ENCODE results near the gene ASIC1.

ASIC1 gene

DNA sequence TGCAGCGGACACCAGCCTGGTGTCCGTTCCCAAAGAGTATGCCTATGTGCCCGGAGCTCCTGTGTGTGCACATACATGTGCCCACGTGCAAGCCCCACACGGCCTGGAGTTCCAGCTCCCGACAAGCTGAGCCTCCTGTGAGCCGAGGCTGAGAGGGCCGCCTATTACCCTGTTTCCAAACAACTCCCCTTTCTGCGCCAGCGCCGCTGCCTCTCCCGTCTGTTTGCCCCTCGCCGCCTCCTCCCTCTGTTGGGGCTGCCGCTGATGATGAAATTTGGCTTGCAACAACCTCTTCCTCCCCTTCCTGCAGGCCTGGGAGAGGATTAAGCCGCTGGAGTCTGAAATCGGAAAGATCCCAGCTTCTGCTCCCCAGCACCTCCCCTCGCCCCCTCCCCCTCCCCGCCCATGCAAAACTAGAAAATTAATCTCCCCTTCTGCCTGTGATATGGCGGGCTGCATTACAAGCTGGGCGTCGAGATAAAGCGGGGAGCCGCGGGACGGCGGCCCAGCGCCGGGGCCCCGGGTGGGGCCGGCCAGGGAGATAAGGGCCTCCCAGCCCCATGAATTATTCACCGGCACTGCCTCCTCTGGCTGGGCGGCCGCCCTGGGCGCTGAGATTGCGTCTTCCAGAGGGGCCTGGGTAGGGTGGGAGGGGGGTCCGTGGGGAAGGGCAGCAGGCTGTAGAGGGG lies 6.8 kb upstream of the ASIC1 start:
- H3K4me2 ChIP-seq = no peak overlapping the region

DNA sequence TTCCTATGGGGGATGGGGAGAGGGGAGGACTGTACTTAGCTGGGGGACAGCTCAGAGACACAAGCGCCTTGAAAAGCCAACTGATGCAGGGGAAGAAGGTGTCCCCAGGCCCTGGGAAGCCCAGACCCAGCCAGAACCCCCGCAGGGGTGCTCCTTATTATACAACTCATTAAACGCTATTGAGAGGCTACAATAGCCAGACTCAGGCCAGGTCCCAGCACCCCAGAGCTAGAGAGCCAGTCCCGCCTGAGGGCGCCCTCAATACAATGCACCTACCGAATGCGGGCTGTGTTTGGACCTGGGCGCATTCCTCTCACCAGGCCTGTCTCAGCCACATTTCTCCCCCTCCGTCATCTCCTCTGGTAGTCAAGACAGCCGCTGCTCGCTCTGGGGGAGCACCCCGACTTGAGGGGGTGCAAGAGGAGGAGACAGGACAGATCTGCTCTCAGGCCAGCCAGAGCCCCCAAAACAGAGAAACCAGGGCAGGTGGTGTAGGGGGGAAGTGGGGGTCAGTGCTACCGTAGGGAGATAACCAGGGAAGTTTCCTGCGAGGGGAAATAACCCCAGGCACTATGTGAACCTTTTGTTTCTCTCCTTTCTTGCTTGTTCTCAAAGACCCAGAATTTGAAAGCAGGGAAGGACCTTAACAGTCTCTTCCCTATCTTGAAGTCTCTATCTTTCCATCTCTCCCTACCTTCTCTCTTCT lies 6.1 kb upstream of the ASIC1 start:
- Histone ChIP-seq H4K20me1 (ENCODE audit: insufficient read depth) (no peaks in the 10 kb centered on the region), H3K27ac (no peak overlapping the region), H3K36me3 (ENCODE audit: insufficient read depth) (no peaks in the 10 kb centered on the region), H3K79me2 (ENCODE audit: insufficient read depth, low read depth) (no peaks in the 10 kb centered on the region), H3K4me1 (ENCODE audit: low read depth, poor library complexity, severe bottlenecking) (peaks cover 9% of the 10 kb centered on the region), H3K4me2 (no peak overlapping the region), H3K9ac (no peak overlapping the region), H3K27me3 (ENCODE audit: insufficient read depth, low read depth) (peaks cover 10% of the 10 kb centered on the region; the same call in 1 of the 2 replicates), H3K4me3 (IDR thresholded peaks at IDR 0.05; ENCODE audit: insufficient read depth, low read depth, low read length) (no peak overlapping the region), H2AFZ (ENCODE audit: low read depth) (no peak overlapping the region)
- TF ChIP-seq, protein P1, sequence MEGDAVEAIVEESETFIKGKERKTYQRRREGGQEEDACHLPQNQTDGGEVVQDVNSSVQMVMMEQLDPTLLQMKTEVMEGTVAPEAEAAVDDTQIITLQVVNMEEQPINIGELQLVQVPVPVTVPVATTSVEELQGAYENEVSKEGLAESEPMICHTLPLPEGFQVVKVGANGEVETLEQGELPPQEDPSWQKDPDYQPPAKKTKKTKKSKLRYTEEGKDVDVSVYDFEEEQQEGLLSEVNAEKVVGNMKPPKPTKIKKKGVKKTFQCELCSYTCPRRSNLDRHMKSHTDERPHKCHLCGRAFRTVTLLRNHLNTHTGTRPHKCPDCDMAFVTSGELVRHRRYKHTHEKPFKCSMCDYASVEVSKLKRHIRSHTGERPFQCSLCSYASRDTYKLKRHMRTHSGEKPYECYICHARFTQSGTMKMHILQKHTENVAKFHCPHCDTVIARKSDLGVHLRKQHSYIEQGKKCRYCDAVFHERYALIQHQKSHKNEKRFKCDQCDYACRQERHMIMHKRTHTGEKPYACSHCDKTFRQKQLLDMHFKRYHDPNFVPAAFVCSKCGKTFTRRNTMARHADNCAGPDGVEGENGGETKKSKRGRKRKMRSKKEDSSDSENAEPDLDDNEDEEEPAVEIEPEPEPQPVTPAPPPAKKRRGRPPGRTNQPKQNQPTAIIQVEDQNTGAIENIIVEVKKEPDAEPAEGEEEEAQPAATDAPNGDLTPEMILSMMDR (conservative IDR thresholded peaks at IDR 0.05; ENCODE audit: low read depth, low read length) = no peak

More for the DNA sequence above, 6.8 kb upstream of the ASIC1 start:
- no peaks in the 10 kb centered on the region for H4K20me1 ChIP-seq (ENCODE audit: insufficient read depth)
- no peak overlapping the region for H3K9ac ChIP-seq
- peaks cover 8% of the 10 kb centered on the region; the same call in 1 of the 2 replicates for H3K27me3 ChIP-seq (ENCODE audit: insufficient read depth, low read depth)
- TF ChIP-seq, protein P1 (conservative IDR thresholded peaks at IDR 0.05; ENCODE audit: low read depth, low read length) = no peak
- no peaks in the 10 kb centered on the region for H3K79me2 ChIP-seq (ENCODE audit: insufficient read depth, low read depth)
- H2AFZ ChIP-seq (ENCODE audit: low read depth) = no peak overlapping the region
- H3K4me1 ChIP-seq (ENCODE audit: low read depth, poor library complexity, severe bottlenecking) = peaks cover 3% of the 10 kb centered on the region
- H3K36me3 ChIP-seq (ENCODE audit: insufficient read depth) = no peaks in the 10 kb centered on the region
- no peak overlapping the region for H3K27ac ChIP-seq
- H3K4me3 ChIP-seq (IDR thresholded peaks at IDR 0.05; ENCODE audit: insufficient read depth, low read depth, low read length) = no peak overlapping the region

DNA sequence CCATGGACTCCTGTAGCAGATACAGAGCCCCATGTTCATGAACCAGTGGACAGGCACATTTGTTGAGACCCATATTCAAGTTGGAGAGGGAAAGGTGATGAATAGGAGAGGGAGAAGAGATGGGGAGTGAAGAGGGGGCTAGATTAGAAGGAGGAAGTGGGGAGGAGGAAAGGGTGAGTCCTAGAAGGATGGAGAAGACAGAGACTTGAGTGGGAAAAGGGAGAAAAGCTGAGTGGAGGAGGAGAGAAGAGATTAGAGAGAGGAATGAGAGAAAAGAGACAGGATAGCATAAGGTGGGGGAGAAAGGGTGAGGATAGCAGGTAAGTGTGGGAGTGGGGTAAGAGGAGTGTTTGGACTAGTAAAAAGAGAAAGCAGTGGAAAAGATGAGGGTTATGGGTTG lies 4.9 kb upstream of the ASIC1 start:
- H3K4me2 ChIP-seq = no peak overlapping the region
- H3K4me1 ChIP-seq (ENCODE audit: low read depth, poor library complexity, severe bottlenecking) = peaks cover 17% of the 10 kb centered on the region
- H3K27ac ChIP-seq = no peak overlapping the region
- TF ChIP-seq, protein P1 (conservative IDR thresholded peaks at IDR 0.05; ENCODE audit: low read depth, low read length) = no peak
- no peak overlapping the region for H3K4me3 ChIP-seq (IDR thresholded peaks at IDR 0.05; ENCODE audit: insufficient read depth, low read depth, low read length)
- no peaks in the 10 kb centered on the region for H3K36me3 ChIP-seq (ENCODE audit: insufficient read depth)
- peaks cover 20% of the 10 kb centered on the region for H3K27me3 ChIP-seq (ENCODE audit: insufficient read depth, low read depth)
- no peaks in the 10 kb centered on the region for H3K79me2 ChIP-seq (ENCODE audit: insufficient read depth, low read depth)
- H4K20me1 ChIP-seq (ENCODE audit: insufficient read depth) = no peaks in the 10 kb centered on the region
- no peak overlapping the region for H3K9ac ChIP-seq
- H2AFZ ChIP-seq (ENCODE audit: low read depth) = no peak overlapping the region

DNA sequence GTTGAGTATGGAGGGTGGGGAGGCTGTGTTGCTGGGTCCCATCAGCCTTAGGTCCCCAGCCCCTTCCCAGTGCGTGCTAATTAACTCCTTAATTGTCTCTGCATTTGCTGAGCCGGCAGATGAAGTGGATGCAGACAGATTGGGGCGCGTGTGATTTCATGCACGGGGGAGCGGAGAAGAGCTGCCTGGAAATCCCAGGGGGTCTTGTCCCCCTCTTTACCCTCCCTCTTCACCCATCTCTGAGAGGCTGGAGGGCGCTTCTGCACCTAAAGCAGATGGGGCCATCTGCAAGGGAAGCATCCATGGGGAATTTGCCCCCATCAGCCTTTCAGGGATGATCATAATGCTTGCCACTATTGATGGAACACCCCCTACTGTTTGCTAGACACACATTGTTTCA lies 4.4 kb upstream of the ASIC1 start:
- TF ChIP-seq, protein P1 (conservative IDR thresholded peaks at IDR 0.05; ENCODE audit: low read depth, low read length) = no peak

More for the DNA sequence above, 4.4 kb upstream of the ASIC1 start:
- Histone ChIP-seq H3K27ac (no peak overlapping the region), H3K79me2 (ENCODE audit: insufficient read depth, low read depth) (no peaks in the 10 kb centered on the region), H2AFZ (ENCODE audit: low read depth) (no peak overlapping the region), H3K9ac (no peak overlapping the region), H3K4me2 (no peak overlapping the region), H3K36me3 (ENCODE audit: insufficient read depth) (no peaks in the 10 kb centered on the region), H3K27me3 (ENCODE audit: insufficient read depth, low read depth) (peaks cover 20% of the 10 kb centered on the region), H4K20me1 (ENCODE audit: insufficient read depth) (no peaks in the 10 kb centered on the region), H3K4me3 (IDR thresholded peaks at IDR 0.05; ENCODE audit: insufficient read depth, low read depth, low read length) (no peak overlapping the region), H3K4me1 (ENCODE audit: low read depth, poor library complexity, severe bottlenecking) (peaks cover 17% of the 10 kb centered on the region)

All from KMS-11 (cell line).